Measurements from ENCODE around the gene P3H2. TPM values are rescaled to one million over a fixed set of nuclear protein-coding genes. Genes with fewer than 3 reads are reported as not detected.

The P3H2 gene
- total and polyA plus RNA-seq, 2 donors (not counting 1 experiment from before 2014, with no cell fraction given): not detected

- H3K27me3 ChIP-seq (replicated peaks in 1 of 4; ENCODE audit: control extremely low read depth in 1 of 4, control insufficient read depth in 3 of 4, insufficient read depth in 4 of 4, low read length in 3 of 4): no peaks in the 10 kb centered on the region
- Mint-ChIP-seq H3K4me1 (no peaks in the 10 kb centered on the region), H3K27me3 (peaks cover 3% of the 10 kb centered on the region), H3K4me3 (no peak overlapping the region), H3K27ac (no peak overlapping the region), H3K9me3 (ENCODE audit: insufficient read depth) (no peaks in the 10 kb centered on the region)
- no peaks in the 10 kb centered on the region for H4K20me1 ChIP-seq (ENCODE audit: control insufficient read depth, insufficient read depth, low read length, poor library complexity, severe bottlenecking)
- WGBS (ENCODE audit: insufficient coverage): no CpG with 5 or more reads among the region's 5 CpGs
- H3K4me2 ChIP-seq (replicated peaks; ENCODE audit: low read depth, low read length, poor library complexity, severe bottlenecking): no peak overlapping the region
- CTCF ChIA-PET: no interaction called here
- no peaks in the 10 kb centered on the region for H3K9me3 ChIP-seq (ENCODE audit: control extremely low read depth in 1 of 3, control insufficient read depth in 2 of 3, insufficient read depth in 1 of 3, low read length in 2 of 3)
- H3K27ac ChIP-seq (ENCODE audit: low read length in 2 of 2): no peak overlapping the region
- TF ChIP-seq CTCF (IDR thresholded peaks at IDR 0.05) (no peak), EZH2 (IDR thresholded peaks at IDR 0.05; ENCODE audit: borderline replicate concordance, insufficient read depth, low read depth, low read length, poor library complexity, severe bottlenecking) (no peak)
- no peak overlapping the region for H3K9ac ChIP-seq (ENCODE audit: low read length)
- H3K4me3 ChIP-seq (ENCODE audit: control extremely low read depth in 1 of 5, extremely low read depth in 1 of 5, insufficient read depth in 1 of 5, low read depth in 2 of 5, low read length in 4 of 5): no peak overlapping the region
- DNase-seq (no peak), ATAC-seq (ENCODE audit: low read depth) (no peak)
- no peaks in the 10 kb centered on the region for H3K4me1 ChIP-seq (ENCODE audit: control insufficient read depth in 2 of 2, insufficient read depth in 2 of 2, low read length in 2 of 2)
- intact Hi-C loops (cut with micrococcal nuclease): no loop called here
- no peaks in the 10 kb centered on the region for H3K36me3 ChIP-seq (replicated peaks in 1 of 2; ENCODE audit: control extremely low read depth in 1 of 2, control insufficient read depth in 1 of 2, extremely low read depth in 1 of 2, insufficient read depth in 2 of 2, low read length in 1 of 2)
- POLR2A ChIA-PET: no interaction called here
- no peaks in the 10 kb centered on the region for H3K79me2 ChIP-seq (ENCODE audit: control insufficient read depth, insufficient read depth, low read length)
- no peak overlapping the region for H2AFZ ChIP-seq (ENCODE audit: insufficient read depth, low read depth, low read length, poor library complexity, severe bottlenecking)
Observed at GRCh38 chr3:190040145-190040544, 80.6 kb downstream of the P3H2 start.

GRCh38 chr3:190038050-190038933 is 82.4 kb downstream of the P3H2 start:
- Mint-ChIP-seq H3K27me3 (peaks cover 3% of the 10 kb centered on the region), H3K4me1 (no peaks in the 10 kb centered on the region), H3K27ac (no peak overlapping the region), H3K9me3 (ENCODE audit: insufficient read depth) (no peaks in the 10 kb centered on the region), H3K4me3 (no peak overlapping the region)
- ATAC-seq (ENCODE audit: low read depth) (no peak), DNase-seq (no peak)
- POLR2A ChIA-PET: no interaction called here
- H3K9ac ChIP-seq (ENCODE audit: low read length): no peak overlapping the region
- H3K79me2 ChIP-seq (ENCODE audit: control insufficient read depth, insufficient read depth, low read length): no peaks in the 10 kb centered on the region
- H3K36me3 ChIP-seq (replicated peaks in 1 of 2; ENCODE audit: control extremely low read depth in 1 of 2, control insufficient read depth in 1 of 2, extremely low read depth in 1 of 2, insufficient read depth in 2 of 2, low read length in 1 of 2): no peaks in the 10 kb centered on the region
- TF ChIP-seq EZH2 (IDR thresholded peaks at IDR 0.05; ENCODE audit: borderline replicate concordance, insufficient read depth, low read depth, low read length, poor library complexity, severe bottlenecking) (no peak), CTCF (IDR thresholded peaks at IDR 0.05) (no peak)
- H2AFZ ChIP-seq (ENCODE audit: insufficient read depth, low read depth, low read length, poor library complexity, severe bottlenecking): no peak overlapping the region
- no peaks in the 10 kb centered on the region for H4K20me1 ChIP-seq (ENCODE audit: control insufficient read depth, insufficient read depth, low read length, poor library complexity, severe bottlenecking)
- H3K9me3 ChIP-seq (ENCODE audit: control extremely low read depth in 1 of 3, control insufficient read depth in 2 of 3, insufficient read depth in 1 of 3, low read length in 2 of 3): no peaks in the 10 kb centered on the region
- H3K27me3 ChIP-seq (replicated peaks in 1 of 4; ENCODE audit: control extremely low read depth in 1 of 4, control insufficient read depth in 3 of 4, insufficient read depth in 4 of 4, low read length in 3 of 4): no peaks in the 10 kb centered on the region
- H3K4me1 ChIP-seq (ENCODE audit: control insufficient read depth in 2 of 2, insufficient read depth in 2 of 2, low read length in 2 of 2): no peaks in the 10 kb centered on the region
- no peak overlapping the region for H3K4me2 ChIP-seq (replicated peaks; ENCODE audit: low read depth, low read length, poor library complexity, severe bottlenecking)
- H3K4me3 ChIP-seq (ENCODE audit: control extremely low read depth in 1 of 5, extremely low read depth in 1 of 5, insufficient read depth in 1 of 5, low read depth in 2 of 5, low read length in 4 of 5): no peak overlapping the region
- intact Hi-C loops (cut with micrococcal nuclease): no loop called here
- CTCF ChIA-PET: no interaction called here
- H3K27ac ChIP-seq (ENCODE audit: low read length in 2 of 2): no peak overlapping the region
- no CpG with 5 or more reads among the region's 6 CpGs for WGBS (ENCODE audit: insufficient coverage)

Measured in B cell (primary cell).